Kidney (tissue), 14 donors: ENCODE results near the gene HCN4. TPM values are rescaled to one million over a fixed set of nuclear protein-coding genes. Genes with fewer than 3 reads are reported as not detected.

Experiments used
- DNase-seq, 5 donors: peaks; one replicate each; pipeline ENCODE4 v3.0.0-alpha.2; 2013 to 2020
- FAIRE-seq: peaks from 2 replicates; lab custom pipeline; 2012; peaks lifted over from hg19 to GRCh38; lab: Jason Lieb, UNC
- H3K27ac ChIP-seq, 2 donors: one replicate each; pipeline ENCODE4 v1.7.0; 2013; ENCODE audit warnings: low read depth in 2 of 2, low read length in 2 of 2, inconsistent platforms in 1 of 2
- H3K27me3 ChIP-seq: one replicate; pipeline ENCODE4 v1.7.1; 2013; ENCODE audit warnings: low read length, inconsistent platforms; ENCODE audit not compliant: control insufficient read depth, insufficient read depth
- H3K36me3 ChIP-seq, 3 donors: one replicate each; pipeline versions ENCODE4 v1.7.0 to v1.7.1; 2013; ENCODE audit warnings: low read length in 3 of 3, control low read depth in 1 of 3, inconsistent platforms in 1 of 3; ENCODE audit not compliant: insufficient read depth in 3 of 3, control insufficient read depth in 2 of 3
- H3K4me1 ChIP-seq, 3 donors: one replicate each; pipeline versions ENCODE4 v1.7.0 to v1.7.1; 2013; ENCODE audit warnings: low read length in 3 of 3, inconsistent platforms in 1 of 3, low read depth in 1 of 3; ENCODE audit not compliant: control insufficient read depth in 2 of 3, insufficient read depth in 2 of 3
- H3K4me3 ChIP-seq, 3 donors: one replicate each; pipeline versions ENCODE4 v1.7.0 to v1.8.1; 2013; ENCODE audit warnings: low read length in 3 of 3, control low read depth in 1 of 3, inconsistent platforms in 1 of 3
- H3K9ac ChIP-seq, 3 donors: one replicate each; pipeline versions ENCODE4 v1.7.0 to v1.7.1; 2013; ENCODE audit warnings: low read length in 3 of 3, control low read depth in 1 of 3, inconsistent platforms in 1 of 3
- H3K9me3 ChIP-seq, 3 donors: one replicate each; pipeline versions ENCODE4 v1.7.0 to v1.7.1; 2013; ENCODE audit warnings: low read length in 3 of 3, control low read depth in 1 of 3, inconsistent platforms in 1 of 3; ENCODE audit not compliant: control insufficient read depth in 2 of 3, insufficient read depth in 1 of 3
- CTCF ChIP-seq: IDR thresholded peaks from 3 replicates; pipeline ENCODE4 v1.5.1; 2012; ENCODE audit warnings: mild to moderate bottlenecking, moderate library complexity, borderline replicate concordance; ENCODE audit not compliant: insufficient read depth; ENCODE audit errors: extremely low read depth
- intact Hi-C: fragments of 100-400 bp; cut with DNase I; formaldehyde crosslinking; loops from one replicate; pipeline ENCODE4 v1.11.1; 2022
- polyA plus RNA-seq: library from polyadenylated mRNA; stranded (reverse); fragments of 350-450 nt; fragmentation: Illumina TruSeq; extraction: RNeasy Lipid Tissue Mini Kit (QIAGEN cat#74804); gene quantifications from one replicate; pipeline ENCODE4 v1.2.3, GENCODE V29; 2014; ENCODE audit warnings: low read depth, low replicate concordance; ENCODE audit not compliant: insufficient read depth
- total RNA-seq: library from RNA; stranded (reverse); fragmentation: NEBNext Ultra II Directional; extraction: Animal tissue kit (Norgen Biotek cat#: 25700); gene quantifications from one replicate; pipeline ENCODE4 v1.2.1, GENCODE V29; 2021
- donor health status: control.
- donor health status: control.
- donor health status: control.
- donor health status: control.
- donor health status: control.
- donor health status: DM: yes; HTN: yes; CAD: no.
- donor health status: Normal renal cell carcinoma (clear cell type).

HCN4 gene
- total and polyA plus RNA-seq, 2 donors from 2014 or later, result 0.15 to 0.50 TPM

DNA sequence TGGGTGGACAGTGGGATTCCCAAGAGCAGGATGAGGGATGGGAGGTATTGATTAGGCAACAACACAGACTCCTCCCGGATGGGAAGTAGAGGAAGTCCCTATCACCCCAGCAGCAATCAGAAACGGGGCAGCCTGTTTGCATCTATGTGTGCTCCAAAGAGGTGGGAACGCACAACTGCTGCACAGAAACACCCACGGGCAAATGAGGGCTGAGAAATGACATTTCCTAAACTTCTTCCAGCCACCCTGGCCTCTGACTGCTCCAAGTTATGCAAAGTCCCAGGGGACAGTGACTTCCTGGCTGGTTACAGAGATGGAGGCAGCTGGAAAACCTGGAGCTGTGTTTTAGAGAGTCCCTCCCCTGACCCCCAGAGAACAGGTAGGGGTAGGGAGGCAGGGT lies 42.6 kb downstream of the HCN4 start:
- intact Hi-C loops, result no loop called here
- H3K36me3 ChIP-seq, result no peaks in the 10 kb centered on the region
- no peak for TF ChIP-seq CTCF
- H3K27me3 ChIP-seq, result no peaks in the 10 kb centered on the region
- no peak overlapping the region for H3K9ac ChIP-seq
- H3K27ac ChIP-seq, result no peak overlapping the region
- H3K4me1 ChIP-seq, result no peaks in the 10 kb centered on the region
- DNase-seq (no peak), FAIRE-seq (no peak)
- no peak overlapping the region for H3K4me3 ChIP-seq
- no peaks in the 10 kb centered on the region for H3K9me3 ChIP-seq

GRCh38 chr15:73325191-73325861 lies 43.4 kb downstream of the HCN4 start:
- no peak overlapping the region for H3K9ac ChIP-seq
- no peak for TF ChIP-seq CTCF
- no peaks in the 10 kb centered on the region for H3K27me3 ChIP-seq
- H3K9me3 ChIP-seq, result no peaks in the 10 kb centered on the region
- no peaks in the 10 kb centered on the region for H3K4me1 ChIP-seq
- intact Hi-C loops, result no loop called here
- FAIRE-seq (no peak), DNase-seq (peak in 1 of 5 donors; percentile 16)
- no peak overlapping the region for H3K4me3 ChIP-seq
- H3K27ac ChIP-seq, result no peak overlapping the region
- H3K36me3 ChIP-seq, result no peaks in the 10 kb centered on the region

DNA sequence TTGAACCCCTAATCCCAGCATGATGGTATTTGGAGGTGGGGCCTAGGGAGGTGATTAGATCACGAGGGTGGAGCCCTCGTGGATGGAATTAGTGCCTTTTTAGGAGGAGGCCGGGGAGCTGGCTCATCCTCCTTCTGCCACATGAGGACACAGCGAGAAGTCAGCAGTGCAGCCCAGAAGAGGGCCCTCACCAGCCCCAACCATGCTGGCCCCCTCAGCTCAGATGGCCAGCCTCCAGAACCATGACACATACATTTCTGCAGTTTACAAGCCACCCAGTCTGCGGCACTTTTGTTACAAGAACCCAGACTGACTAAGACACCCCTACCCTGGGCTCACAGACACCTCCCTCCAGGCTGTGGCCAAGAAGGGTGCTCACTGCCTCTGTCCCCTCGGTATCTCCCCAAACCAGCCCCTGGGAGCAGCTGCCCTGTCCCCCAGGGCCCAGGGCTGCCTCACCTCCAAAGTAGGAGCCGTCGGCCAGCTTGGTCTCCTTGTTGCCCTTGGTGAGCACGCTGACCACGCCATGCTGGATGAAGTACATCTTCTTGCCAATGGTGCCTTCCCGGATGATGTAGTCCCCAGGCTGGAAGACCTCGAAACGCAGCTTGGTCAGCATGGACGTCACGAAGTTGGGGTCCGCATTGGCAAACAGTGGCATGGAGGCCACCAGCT lies 44.1 kb downstream of the HCN4 start:
- FAIRE-seq, result no peak
- DNase-seq, result no peak
- H3K4me3 ChIP-seq, result no peak overlapping the region
- no peak for TF ChIP-seq CTCF
- H3K27ac ChIP-seq, result no peak overlapping the region
- H3K27me3 ChIP-seq, result no peaks in the 10 kb centered on the region
- no peak overlapping the region for H3K9ac ChIP-seq
- no peaks in the 10 kb centered on the region for H3K4me1 ChIP-seq
- H3K9me3 ChIP-seq, result no peaks in the 10 kb centered on the region
- no peaks in the 10 kb centered on the region for H3K36me3 ChIP-seq
- intact Hi-C loops, result no loop called here
